HCT116 (cell line): ENCODE results near the gene MAML3. TPM values are rescaled to one million over a fixed set of nuclear protein-coding genes. Genes with fewer than 3 reads are reported as not detected.

Experiments
- ATAC-seq: fragments of 200-7000 bp; cut with Tn5 transposase; 2 replicates; pipeline ENCODE4 v1.9.1; 2020; ENCODE audit warnings: mild to moderate bottlenecking, moderate library complexity
- BruUV-seq: library from RNA; stranded (reverse); fragments of 400-500 nt; replicated peaks from 2 replicates; lab custom pipeline; 2021; lab: Mats Ljungman, UMichigan
- CTCF ChIA-PET: fragments of 300-600 bp; sonication (Branson Sonifier 250); formaldehyde crosslinking; loops from one replicate; lab custom pipeline; 2021; ENCODE audit warnings: antibody characterized with exemption; lab: Charles Lee
- POLR2A ChIA-PET: fragments of 300-600, 350-600 bp; sonication (Branson Sonifier 250); formaldehyde crosslinking; loops from one replicate; lab custom pipeline; 2021; ENCODE audit warnings: antibody characterized with exemption; lab: Charles Lee
- RAD21 ChIA-PET, 2 experiments: fragments of 300-600 bp; sonication (Branson Sonifier 250); formaldehyde crosslinking; loops; one replicate each; lab custom pipeline; 2023; ENCODE audit warnings: low total read pairs in 2 of 2; ENCODE audit not compliant: uncharacterized antibody in 2 of 2, unreplicated experiment in 2 of 2, low non-redundant PET in 1 of 2; lab: Charles Lee
- DNase-seq: peaks from one replicate; pipeline ENCODE4 v3.0.0-alpha.2; 2010; ENCODE audit warnings: low read depth, low spot score
- H2AFZ ChIP-seq: fragments of 200-600 bp; shearing (Covaris generic), sonication (generic); 2 replicates; pipeline ENCODE4 v1.6.1; 2017; ENCODE audit warnings: low read depth, mixed run types, mixed read lengths, antibody characterized with exemption, low read length; ENCODE audit not compliant: poor library complexity, severe bottlenecking
- H3K27ac ChIP-seq: 2 replicates; pipeline ENCODE4 v1.5.1; 2012; ENCODE audit warnings: low read depth, low read length
- H3K27me3 ChIP-seq: fragments of 200-600 bp; sonication (generic); 2 replicates; pipeline ENCODE4 v1.6.1; 2016; ENCODE audit warnings: mixed run types, low read length, mixed read lengths; ENCODE audit not compliant: insufficient read depth
- H3K36me3 ChIP-seq, 2 experiments: fragments of 200-500 bp in 1 of 2; fragments of 200-600 bp in 1 of 2; sonication (Bioruptor generic) in 1 of 2; sonication (generic) in 1 of 2; 2 replicates each; pipeline versions ENCODE4 v1.5.1 to v1.6.1; 2014 to 2016; ENCODE audit warnings: low read length in 2 of 2, inconsistent platforms in 1 of 2, mixed read lengths in 1 of 2, mixed run types in 1 of 2; ENCODE audit not compliant: insufficient read depth in 2 of 2, control insufficient read depth in 1 of 2
- H3K4me1 ChIP-seq, 2 experiments: fragments of 200-600 bp in 1 of 2; sonication (generic) in 1 of 2; 2 replicates each; pipeline versions ENCODE4 v1.5.1 to v1.6.1; 2012 to 2017; ENCODE audit warnings: low read length in 2 of 2, inconsistent platforms in 1 of 2, mild to moderate bottlenecking in 1 of 2, mixed read lengths in 1 of 2, mixed run types in 1 of 2, moderate library complexity in 1 of 2; ENCODE audit not compliant: insufficient read depth in 2 of 2, control insufficient read depth in 1 of 2
- H3K4me2 ChIP-seq: fragments of 200-600 bp; sonication (generic); 2 replicates; pipeline ENCODE4 v1.6.1; 2017; ENCODE audit warnings: mixed run types, low read length, mixed read lengths
- H3K4me3 ChIP-seq, 2 experiments: fragments of 200-600 bp in 1 of 2; sonication (generic) in 1 of 2; replicated peaks in 1 of 2; 2 replicates each; pipeline ENCODE4 v1.5.1; 2011 to 2016; ENCODE audit warnings: low read length in 2 of 2, control low read depth in 1 of 2, low read depth in 1 of 2, mild to moderate bottlenecking in 1 of 2, mixed read lengths in 1 of 2, mixed run types in 1 of 2
- H3K79me2 ChIP-seq: fragments of 200-600 bp; sonication (generic); 2 replicates; pipeline ENCODE4 v1.6.1; 2017; ENCODE audit warnings: mild to moderate bottlenecking, mixed run types, low read length, moderate library complexity, mixed read lengths; ENCODE audit not compliant: insufficient read depth
- H3K9ac ChIP-seq: fragments of 200-600 bp; sonication (generic); 2 replicates; pipeline ENCODE4 v1.6.1; 2016; ENCODE audit warnings: low read length, mixed read lengths
- H3K9me2 ChIP-seq: fragments of 200-600 bp; sonication (generic), shearing (Covaris generic); 2 replicates; pipeline ENCODE4 v1.6.1; 2017; ENCODE audit warnings: mixed run types, mild to moderate bottlenecking, moderate library complexity; ENCODE audit not compliant: insufficient read depth
- H3K9me3 ChIP-seq, 2 experiments: fragments of 200-500 bp in 1 of 2; fragments of 200-600 bp in 1 of 2; sonication (Bioruptor generic) in 1 of 2; sonication (generic) in 1 of 2; 2 replicates each; pipeline ENCODE4 v1.6.1; 2014 to 2017; ENCODE audit warnings: low read length in 2 of 2, mixed read lengths in 2 of 2, inconsistent platforms in 1 of 2, low read depth in 1 of 2, mild to moderate bottlenecking in 1 of 2, mixed run types in 1 of 2, moderate library complexity in 1 of 2; ENCODE audit not compliant: control insufficient read depth in 1 of 2, insufficient read depth in 1 of 2
- H4K20me1 ChIP-seq: fragments of 200-600 bp; sonication (generic), shearing (Covaris generic); 2 replicates; pipeline ENCODE4 v1.6.1; 2017; ENCODE audit warnings: mixed run types, mild to moderate bottlenecking, moderate library complexity; ENCODE audit not compliant: insufficient read depth
- CBX3 ChIP-seq: IDR thresholded peaks from 2 replicates; pipeline ENCODE4 v1.6.1; 2012; ENCODE audit warnings: low read depth
- CEBPB ChIP-seq: IDR thresholded peaks from 2 replicates; pipeline ENCODE4 v1.6.1; 2012; ENCODE audit warnings: low read depth
- EGR1 ChIP-seq: IDR thresholded peaks from 2 replicates; pipeline ENCODE4 v1.6.1; 2012; ENCODE audit warnings: low read depth
- ELF1 ChIP-seq: IDR thresholded peaks from 2 replicates; pipeline ENCODE4 v1.6.1; 2012; ENCODE audit warnings: low read depth, borderline replicate concordance
- EZH2 ChIP-seq: fragments of 200-600 bp; sonication (generic); IDR thresholded peaks from 2 replicates; pipeline ENCODE4 v1.6.1; 2017; ENCODE audit warnings: antibody characterized with exemption, mixed run types
- EZH2phosphoT487 ChIP-seq: fragments of 200-600 bp; IDR thresholded peaks from 2 replicates; pipeline ENCODE4 v1.6.1; 2018; ENCODE audit warnings: antibody characterized with exemption, borderline replicate concordance
- JUND ChIP-seq: IDR thresholded peaks from 2 replicates; pipeline ENCODE4 v1.6.1; 2012
- POLR2A ChIP-seq: IDR thresholded peaks from 2 replicates; pipeline ENCODE4 v1.7.0; 2011; ENCODE audit warnings: borderline replicate concordance; ENCODE audit not compliant: insufficient read depth, insufficient read length; ENCODE audit errors: extremely low read depth
- POLR2AphosphoS5 ChIP-seq: IDR thresholded peaks from 2 replicates; pipeline ENCODE4 v1.6.1; 2011; ENCODE audit warnings: mild to moderate bottlenecking, low read depth, low read length, moderate library complexity
- RAD21 ChIP-seq: IDR thresholded peaks from 2 replicates; pipeline ENCODE4 v1.6.1; 2012; ENCODE audit warnings: low read depth, mild to moderate bottlenecking
- SIN3A ChIP-seq: IDR thresholded peaks from 2 replicates; pipeline ENCODE4 v1.6.1; 2012; ENCODE audit warnings: low read depth
- SP1 ChIP-seq: IDR thresholded peaks from 2 replicates; pipeline ENCODE4 v1.6.1; 2012; ENCODE audit warnings: low read depth
- SRF ChIP-seq: IDR thresholded peaks from 2 replicates; pipeline ENCODE4 v1.6.1; 2012; ENCODE audit warnings: low read depth
- TCF7L2 ChIP-seq: IDR thresholded peaks from 2 replicates; pipeline ENCODE4 v1.7.0; 2011; ENCODE audit warnings: borderline replicate concordance, inconsistent platforms; ENCODE audit not compliant: insufficient read depth, insufficient read length; ENCODE audit errors: extremely low read depth
- YY1 ChIP-seq: IDR thresholded peaks from 2 replicates; pipeline ENCODE4 v1.6.1; 2011; ENCODE audit warnings: low read length, low read depth, moderate library complexity, mild to moderate bottlenecking; ENCODE audit not compliant: insufficient replicate concordance; ENCODE audit errors: extremely low read depth
- ZFX ChIP-seq: fragments of 450-650 bp; IDR thresholded peaks from 2 replicates; pipeline ENCODE4 v1.6.1; 2017
- ZNF274 ChIP-seq: fragments of 200-500 bp; sonication (Bioruptor generic); IDR thresholded peaks from 2 replicates; pipeline ENCODE4 v1.6.1; 2014; ENCODE audit warnings: mild to moderate bottlenecking, low read depth, low read length, inconsistent platforms
- intact Hi-C: fragments of 100-400 bp; cut with micrococcal nuclease; formaldehyde crosslinking; loops from 2 replicates; pipeline ENCODE4 v1.10.0; 2022
- total RNA-seq: library from RNA; stranded (reverse); gene quantifications from one replicate; pipeline ENCODE4 v1.2.1, GENCODE V29; 2021; ENCODE audit not compliant: unreplicated experiment
- TF ChIP-seq, protein P1 (sequence below): IDR thresholded peaks from 2 replicates; pipeline ENCODE4 v1.6.1; 2012
- TF ChIP-seq, protein P2 (sequence below): IDR thresholded peaks from 2 replicates; pipeline ENCODE4 v1.6.1; 2011; ENCODE audit warnings: mild to moderate bottlenecking, low read length, moderate library complexity; ENCODE audit not compliant: insufficient replicate concordance; ENCODE audit errors: extremely low read depth

Gene MAML3
- total RNA-seq, 1 experiment from 2014 or later = 3.1 TPM

DNA sequence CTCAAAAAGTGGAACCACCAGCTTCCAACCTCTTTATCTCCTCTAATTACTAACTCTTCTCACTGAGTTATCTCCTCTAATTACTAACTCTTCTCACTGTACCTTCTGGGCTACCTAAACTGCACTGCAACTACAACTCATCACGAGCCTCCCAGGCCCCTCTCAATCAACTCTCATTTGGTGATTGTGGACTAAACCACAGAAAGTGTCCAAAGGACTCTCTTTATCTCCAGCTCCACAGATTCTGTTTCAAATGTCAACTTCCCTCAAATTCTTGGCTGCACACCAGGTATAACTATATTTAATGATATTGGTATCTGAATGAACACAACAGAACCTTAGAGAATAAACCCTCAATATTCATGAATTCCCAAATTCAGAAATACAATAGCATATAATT lies 182.9 kb downstream of the MAML3 start:
- ATAC-seq = no peak
- Histone ChIP-seq H3K27ac (no peak overlapping the region), H3K9me3 (no peaks in the 10 kb centered on the region), H3K4me3 (no peak overlapping the region), H3K36me3 (no peaks in the 10 kb centered on the region), H3K79me2 (no peaks in the 10 kb centered on the region), H3K9ac (no peak overlapping the region), H2AFZ (no peak overlapping the region), H3K4me1 (no peaks in the 10 kb centered on the region), H4K20me1 (no peaks in the 10 kb centered on the region), H3K4me2 (no peak overlapping the region), H3K27me3 (no peaks in the 10 kb centered on the region), H3K9me2 (no peaks in the 10 kb centered on the region)
- CTCF ChIA-PET = no interaction called here
- no peak for DNase-seq
- POLR2A ChIA-PET = no interaction called here
- intact Hi-C loops = no loop called here
- RAD21 ChIA-PET = no interaction called here
- no TSS peak for BruUV-seq
- no peak for TF ChIP-seq POLR2A
- no peak for TF ChIP-seq CBX3
- TF ChIP-seq ZNF274 = no peak
- no peak for TF ChIP-seq EZH2
- no peak for TF ChIP-seq ELF1

DNA sequence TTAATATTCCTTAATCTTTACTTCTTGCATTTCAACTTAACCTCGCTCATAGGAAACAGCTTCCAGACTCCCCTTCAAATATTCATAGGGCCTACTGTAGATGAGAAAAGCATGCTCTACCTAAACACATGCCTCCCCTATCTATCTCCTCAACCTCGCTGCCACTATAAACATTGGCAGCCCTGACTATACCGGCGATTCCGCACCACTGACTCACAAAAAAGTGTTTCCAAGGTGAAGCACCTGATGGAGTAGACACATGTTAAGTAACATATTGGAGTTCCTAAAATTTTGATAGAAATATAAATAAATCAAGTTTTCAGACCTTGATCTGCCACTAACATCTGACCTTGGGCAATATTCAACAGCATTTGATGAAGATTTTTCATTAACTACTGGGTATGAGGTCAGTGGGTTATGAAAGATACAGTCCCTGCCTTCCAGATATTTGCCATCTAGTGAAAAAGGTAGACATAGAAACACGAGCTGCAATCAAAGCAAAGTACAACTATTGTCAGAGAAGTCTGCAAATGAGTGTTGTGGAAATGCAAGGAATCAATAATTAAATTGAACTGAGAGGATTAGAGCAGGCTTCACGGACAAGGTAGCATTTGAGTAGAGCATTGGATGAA lies 184.2 kb downstream of the MAML3 start:
- CTCF ChIA-PET = no interaction called here
- no peak for DNase-seq

More for the DNA sequence above, 184.2 kb downstream of the MAML3 start:
- RAD21 ChIA-PET = no interaction called here
- Histone ChIP-seq H3K27me3 (no peaks in the 10 kb centered on the region; the same call in 1 of the 2 replicates), H3K79me2 (no peaks in the 10 kb centered on the region), H3K9me3 (no peaks in the 10 kb centered on the region), H4K20me1 (no peaks in the 10 kb centered on the region), H3K36me3 (no peaks in the 10 kb centered on the region), H3K9ac (no peak overlapping the region), H3K9me2 (no peaks in the 10 kb centered on the region), H3K4me3 (no peak overlapping the region), H3K4me2 (no peak overlapping the region), H3K27ac (no peak overlapping the region), H2AFZ (no peak overlapping the region), H3K4me1 (no peaks in the 10 kb centered on the region)
- POLR2A ChIA-PET = no interaction called here
- intact Hi-C loops = no loop called here
- no peak for ATAC-seq
- TF ChIP-seq CEBPB (no peak), ZFX (no peak), RAD21 (no peak), POLR2A (no peak), SRF (no peak), SIN3A (no peak), TCF7L2 (no peak), SP1 (no peak), POLR2AphosphoS5 (no peak), EZH2 (no peak), ELF1 (no peak), EZH2phosphoT487 (no peak), YY1 (no peak), JUND (no peak), CBX3 (no peak), EGR1 (no peak)
- TF ChIP-seq, protein P1, sequence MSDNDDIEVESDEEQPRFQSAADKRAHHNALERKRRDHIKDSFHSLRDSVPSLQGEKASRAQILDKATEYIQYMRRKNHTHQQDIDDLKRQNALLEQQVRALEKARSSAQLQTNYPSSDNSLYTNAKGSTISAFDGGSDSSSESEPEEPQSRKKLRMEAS = no peak
- TF ChIP-seq, protein P2, sequence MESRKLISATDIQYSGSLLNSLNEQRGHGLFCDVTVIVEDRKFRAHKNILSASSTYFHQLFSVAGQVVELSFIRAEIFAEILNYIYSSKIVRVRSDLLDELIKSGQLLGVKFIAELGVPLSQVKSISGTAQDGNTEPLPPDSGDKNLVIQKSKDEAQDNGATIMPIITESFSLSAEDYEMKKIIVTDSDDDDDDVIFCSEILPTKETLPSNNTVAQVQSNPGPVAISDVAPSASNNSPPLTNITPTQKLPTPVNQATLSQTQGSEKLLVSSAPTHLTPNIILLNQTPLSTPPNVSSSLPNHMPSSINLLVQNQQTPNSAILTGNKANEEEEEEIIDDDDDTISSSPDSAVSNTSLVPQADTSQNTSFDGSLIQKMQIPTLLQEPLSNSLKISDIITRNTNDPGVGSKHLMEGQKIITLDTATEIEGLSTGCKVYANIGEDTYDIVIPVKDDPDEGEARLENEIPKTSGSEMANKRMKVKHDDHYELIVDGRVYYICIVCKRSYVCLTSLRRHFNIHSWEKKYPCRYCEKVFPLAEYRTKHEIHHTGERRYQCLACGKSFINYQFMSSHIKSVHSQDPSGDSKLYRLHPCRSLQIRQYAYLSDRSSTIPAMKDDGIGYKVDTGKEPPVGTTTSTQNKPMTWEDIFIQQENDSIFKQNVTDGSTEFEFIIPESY = no peak
- BruUV-seq = no TSS peak
